Vagina (tissue), 2 donors: ENCODE results near the gene DCHS2. TPM values are rescaled to one million over a fixed set of nuclear protein-coding genes. Genes with fewer than 3 reads are reported as not detected.

Experiments
- DNase-seq, 2 donors: peaks; one replicate each; pipeline ENCODE4 v3.0.0-alpha.2; 2017; ENCODE audit errors: extremely low spot score in 2 of 2
- H3K27ac ChIP-seq: fragments of 200-600 bp; sonication (generic); one replicate; pipeline ENCODE4 v1.5.1; 2019
- H3K27me3 ChIP-seq: fragments of 200-600 bp; sonication (generic); one replicate; pipeline ENCODE4 v1.5.1; 2019
- H3K36me3 ChIP-seq, 2 donors: fragments of 200-600 bp; sonication (generic); one replicate each; pipeline ENCODE4 v1.5.1; 2017 to 2019
- H3K4me1 ChIP-seq: fragments of 200-600 bp; sonication (generic); one replicate; pipeline ENCODE4 v1.5.1; 2019
- H3K4me3 ChIP-seq, 2 donors: fragments of 200-600 bp; sonication (generic); 1 replicate in 1 of 2; 2 replicates in 1 of 2; pipeline ENCODE4 v1.5.1; 2016 to 2019
- H3K9me3 ChIP-seq: fragments of 200-600 bp; sonication (generic); one replicate; pipeline ENCODE4 v1.5.1; 2019
- CTCF ChIP-seq, 3 experiments: fragments of 450-650 bp in 2 of 3; fragments of 200-600 bp in 1 of 3; sonication (generic) in 1 of 3; IDR thresholded peaks; one replicate each; pipeline ENCODE4 v1.5.1; 2017 to 2019; ENCODE audit warnings: antibody characterized with exemption in 3 of 3, mild to moderate bottlenecking in 2 of 3, moderate library complexity in 2 of 3
- POLR2A ChIP-seq, 2 donors: fragments of 450-650 bp; IDR thresholded peaks; one replicate each; pipeline ENCODE4 v1.6.1; 2017; ENCODE audit warnings: antibody characterized with exemption in 2 of 2, mild to moderate bottlenecking in 2 of 2, moderate library complexity in 2 of 2
- POLR2AphosphoS5 ChIP-seq, 2 donors: sonication (generic); formaldehyde crosslinking; IDR thresholded peaks; one replicate each; pipeline ENCODE4 v1.9.0; 2017; ENCODE audit warnings: antibody characterized with exemption in 2 of 2, mild to moderate bottlenecking in 2 of 2, low read depth in 1 of 2; ENCODE audit not compliant: insufficient read depth in 1 of 2
- intact Hi-C: fragments of 100-400 bp; cut with DNase I; formaldehyde crosslinking; loops from one replicate; pipeline ENCODE4 v1.15.1; 2023
- total RNA-seq: library from RNA; depleted of rRNA; stranded (reverse); fragments of >200 nt; gene quantifications from one replicate; pipeline ENCODE4 v1.2.3, GENCODE V29; 2016

DCHS2 gene
- total RNA-seq, 1 donor from 2014 or later: 7.9 TPM

- Histone ChIP-seq H3K27me3 (no peaks in the 10 kb centered on the region), H3K27ac (no peak overlapping the region), H3K9me3 (no peaks in the 10 kb centered on the region), H3K4me1 (no peaks in the 10 kb centered on the region), H3K36me3 (no peaks in the 10 kb centered on the region), H3K4me3 (no peak overlapping the region)
- no peak for TF ChIP-seq POLR2AphosphoS5 (IDR thresholded peaks at IDR 0.05; ENCODE audit: insufficient read depth in 1 of 2, low read depth in 1 of 2)
- no peak for TF ChIP-seq CTCF (IDR thresholded peaks at IDR 0.05)
- no peak for TF ChIP-seq POLR2A (IDR thresholded peaks at IDR 0.05)
- DNase-seq: no peak
- intact Hi-C loops: no loop called here
Observed at GRCh38 chr4:154192585-154192984, 299.0 kb downstream of the DCHS2 start.

GRCh38 chr4:154189346-154189745 lies 302.3 kb downstream of the DCHS2 start:
- Histone ChIP-seq H3K9me3 (no peaks in the 10 kb centered on the region), H3K27ac (no peak overlapping the region), H3K36me3 (no peaks in the 10 kb centered on the region), H3K27me3 (no peaks in the 10 kb centered on the region), H3K4me3 (no peak overlapping the region), H3K4me1 (no peaks in the 10 kb centered on the region)
- no peak for TF ChIP-seq CTCF (IDR thresholded peaks at IDR 0.05)
- no peak for TF ChIP-seq POLR2A (IDR thresholded peaks at IDR 0.05)
- no peak for TF ChIP-seq POLR2AphosphoS5 (IDR thresholded peaks at IDR 0.05; ENCODE audit: insufficient read depth in 1 of 2, low read depth in 1 of 2)
- intact Hi-C loops: no loop called here
- no peak for DNase-seq

GRCh38 chr4:154186888-154187287 lies 304.7 kb downstream of the DCHS2 start:
- Histone ChIP-seq H3K27ac (no peak overlapping the region), H3K36me3 (no peaks in the 10 kb centered on the region), H3K27me3 (no peaks in the 10 kb centered on the region), H3K9me3 (no peaks in the 10 kb centered on the region), H3K4me1 (no peaks in the 10 kb centered on the region), H3K4me3 (no peak overlapping the region)
- no peak for DNase-seq
- TF ChIP-seq CTCF (IDR thresholded peaks at IDR 0.05) (no peak), POLR2A (IDR thresholded peaks at IDR 0.05) (no peak), POLR2AphosphoS5 (IDR thresholded peaks at IDR 0.05; ENCODE audit: insufficient read depth in 1 of 2, low read depth in 1 of 2) (no peak)
- intact Hi-C loops: no loop called here

- Histone ChIP-seq H3K27ac (no peak overlapping the region), H3K27me3 (no peaks in the 10 kb centered on the region), H3K36me3 (no peaks in the 10 kb centered on the region), H3K9me3 (no peaks in the 10 kb centered on the region), H3K4me3 (no peak overlapping the region), H3K4me1 (no peaks in the 10 kb centered on the region)
- TF ChIP-seq POLR2A (IDR thresholded peaks at IDR 0.05) (no peak), POLR2AphosphoS5 (IDR thresholded peaks at IDR 0.05; ENCODE audit: insufficient read depth in 1 of 2, low read depth in 1 of 2) (no peak), CTCF (IDR thresholded peaks at IDR 0.05) (no peak)
- DNase-seq: no peak
- intact Hi-C loops: no loop called here
Observed at GRCh38 chr4:154186035-154186434, 305.6 kb downstream of the DCHS2 start.

- Histone ChIP-seq H3K36me3 (no peaks in the 10 kb centered on the region), H3K4me3 (no peak overlapping the region), H3K27ac (no peak overlapping the region), H3K9me3 (no peaks in the 10 kb centered on the region), H3K27me3 (no peaks in the 10 kb centered on the region), H3K4me1 (no peaks in the 10 kb centered on the region)
- no peak for DNase-seq
- intact Hi-C loops: no loop called here
- TF ChIP-seq POLR2A (IDR thresholded peaks at IDR 0.05) (no peak), POLR2AphosphoS5 (IDR thresholded peaks at IDR 0.05; ENCODE audit: insufficient read depth in 1 of 2, low read depth in 1 of 2) (no peak), CTCF (IDR thresholded peaks at IDR 0.05) (no peak)
Observed at GRCh38 chr4:154184238-154184637, 307.4 kb downstream of the DCHS2 start.
